Neural cell (in vitro differentiated cells): ENCODE measurements around the gene MMP14. TPM values are rescaled to one million over a fixed set of nuclear protein-coding genes. Genes with fewer than 3 reads are reported as not detected.

ENCODE experiments used
- H2AFZ ChIP-seq: fragments of 200-600, 300-800 bp; sonication (generic), shearing (Covaris generic); 2 replicates; pipeline ENCODE4 v1.6.0; 2014; ENCODE audit warnings: low read depth, mild to moderate bottlenecking, antibody characterized with exemption, low read length, moderate library complexity
- H3F3A ChIP-seq: fragments of 200-600 bp; shearing (Covaris generic); 2 replicates; pipeline ENCODE4 v1.6.1; 2016; ENCODE audit warnings: mild to moderate bottlenecking, moderate library complexity, mixed read lengths, antibody characterized with exemption, low read length; ENCODE audit not compliant: insufficient read depth, poor library complexity, severe bottlenecking
- H3K27ac ChIP-seq: fragments of 200-600, 300-800 bp; sonication (generic), shearing (Covaris generic); 2 replicates; pipeline ENCODE4 v1.5.1; 2014; ENCODE audit warnings: mild to moderate bottlenecking, low read length, moderate library complexity
- H3K27me3 ChIP-seq: fragments of 300-800, 200-600 bp; sonication (generic), shearing (Covaris generic); 2 replicates; pipeline ENCODE4 v1.6.0; 2014; ENCODE audit warnings: mild to moderate bottlenecking, low read depth, low read length, moderate library complexity; ENCODE audit not compliant: insufficient read depth
- H3K36me3 ChIP-seq: fragments of 300-800, 200-600 bp; sonication (generic), shearing (Covaris generic); 2 replicates; pipeline ENCODE4 v1.5.1; 2014; ENCODE audit warnings: mild to moderate bottlenecking, antibody characterized with exemption, low read length, moderate library complexity; ENCODE audit not compliant: insufficient read depth
- H3K4me2 ChIP-seq: fragments of 300-800, 200-600 bp; sonication (generic), shearing (Covaris generic); 2 replicates; pipeline ENCODE4 v1.6.0; 2014; ENCODE audit warnings: mild to moderate bottlenecking, low read length
- H3K4me3 ChIP-seq: fragments of 300-800, 200-600 bp; sonication (generic), shearing (Covaris generic); 2 replicates; pipeline ENCODE4 v1.5.1; 2014; ENCODE audit warnings: mild to moderate bottlenecking, low read length, moderate library complexity
- H3K79me2 ChIP-seq: fragments of 200-600 bp; shearing (Covaris generic); replicated peaks from 2 replicates; pipeline ENCODE4 v1.6.0; 2014; ENCODE audit warnings: mild to moderate bottlenecking, low read length, moderate library complexity; ENCODE audit not compliant: insufficient read depth
- H3K9ac ChIP-seq: fragments of 300-800, 200-600 bp; sonication (generic), shearing (Covaris generic); 2 replicates; pipeline ENCODE4 v1.6.1; 2016; ENCODE audit warnings: mild to moderate bottlenecking, low read length, mixed read lengths
- H3K9me2 ChIP-seq: fragments of 200-600 bp; shearing (Covaris generic); 2 replicates; pipeline ENCODE4 v1.6.1; 2016; ENCODE audit warnings: mild to moderate bottlenecking, low read length, mixed read lengths; ENCODE audit not compliant: insufficient read depth
- H3K9me3 ChIP-seq: fragments of 200-600, 300-800 bp; sonication (generic), shearing (Covaris generic); 2 replicates; pipeline ENCODE4 v1.6.1; 2016; ENCODE audit warnings: mild to moderate bottlenecking, mixed run types, low read length, moderate library complexity, mixed read lengths
- H4K20me1 ChIP-seq: fragments of 200-600 bp; shearing (Covaris generic); 2 replicates; pipeline ENCODE4 v1.6.1; 2016; ENCODE audit warnings: mild to moderate bottlenecking, mixed run types; ENCODE audit not compliant: insufficient read depth
- CTCF ChIP-seq: fragments of 450-650 bp; IDR thresholded peaks from 2 replicates; pipeline ENCODE4 v1.5.1; 2014; ENCODE audit warnings: antibody characterized with exemption, mild to moderate bottlenecking, moderate library complexity; ENCODE audit not compliant: poor library complexity, severe bottlenecking
- EP300 ChIP-seq: fragments of 450-650 bp; conservative IDR thresholded peaks from 2 replicates; pipeline ENCODE4 v1.6.1; 2014; ENCODE audit warnings: antibody characterized with exemption, mild to moderate bottlenecking, moderate library complexity; ENCODE audit not compliant: poor library complexity, severe bottlenecking
- EZH2 ChIP-seq: fragments of 200-600, 300-800 bp; shearing (Covaris generic), sonication (generic); IDR thresholded peaks from 2 replicates; pipeline ENCODE4 v1.6.1; 2014; ENCODE audit warnings: antibody characterized with exemption, low read length, borderline replicate concordance, mild to moderate bottlenecking; ENCODE audit not compliant: insufficient read depth, poor library complexity, severe bottlenecking
- MXI1 ChIP-seq: fragments of 450-650 bp; conservative IDR thresholded peaks from 2 replicates; pipeline ENCODE4 v1.6.1; 2014; ENCODE audit warnings: antibody characterized with exemption, mild to moderate bottlenecking; ENCODE audit not compliant: poor library complexity, severe bottlenecking
- POLR2AphosphoS5 ChIP-seq: IDR thresholded peaks from 2 replicates; pipeline ENCODE4 v1.6.1; 2012
- RAD21 ChIP-seq: fragments of 450-650 bp; conservative IDR thresholded peaks from 2 replicates; pipeline ENCODE4 v1.6.1; 2014; ENCODE audit warnings: antibody characterized with exemption, mild to moderate bottlenecking, moderate library complexity
- REST ChIP-seq: IDR thresholded peaks from 2 replicates; pipeline ENCODE4 v1.6.1; 2012; ENCODE audit warnings: borderline replicate concordance
- SMC3 ChIP-seq: fragments of 450-650 bp; conservative IDR thresholded peaks from 2 replicates; pipeline ENCODE4 v1.6.1; 2014; ENCODE audit warnings: antibody characterized with exemption, mild to moderate bottlenecking, moderate library complexity; ENCODE audit not compliant: poor library complexity
- TAF1 ChIP-seq: IDR thresholded peaks from 2 replicates; pipeline ENCODE4 v1.6.1; 2012; ENCODE audit warnings: low read depth
- polyA plus RNA-seq: library from polyadenylated mRNA; depleted of rRNA; stranded (reverse); fragments of >200 nt; gene quantifications from 2 replicates; pipeline ENCODE4 v1.2.3, GENCODE V29; 2014

Gene MMP14
- polyA plus RNA-seq, 1 donor from 2014 or later = 1.5 TPM

- H2AFZ ChIP-seq = no peak overlapping the region
- no peaks in the 10 kb centered on the region for H3F3A ChIP-seq
- H3K36me3 ChIP-seq = no peaks in the 10 kb centered on the region
- no peaks in the 10 kb centered on the region for H4K20me1 ChIP-seq
- no peak overlapping the region for H3K4me2 ChIP-seq
- H3K27me3 ChIP-seq = peaks cover 6% of the 10 kb centered on the region
- H3K4me3 ChIP-seq = no peak overlapping the region
- H3K9me3 ChIP-seq = no peaks in the 10 kb centered on the region
- no peak overlapping the region for H3K9ac ChIP-seq
- no peaks in the 10 kb centered on the region for H3K9me2 ChIP-seq
- no peak overlapping the region for H3K27ac ChIP-seq
- no peaks in the 10 kb centered on the region for H3K79me2 ChIP-seq
- TF ChIP-seq EZH2 = no peak
- TF ChIP-seq RAD21 = no peak
- TF ChIP-seq EP300 = no peak
- TF ChIP-seq POLR2AphosphoS5 = no peak
- no peak for TF ChIP-seq TAF1
- TF ChIP-seq SMC3 = no peak
- no peak for TF ChIP-seq REST
- TF ChIP-seq MXI1 = no peak
Measured at GRCh38 chr14:22843123-22843925, 6.9 kb downstream of the MMP14 start.

GRCh38 chr14:22844221-22845102 lies 8.1 kb downstream of the MMP14 start:
- Histone ChIP-seq H3K4me2 (no peak overlapping the region), H4K20me1 (no peaks in the 10 kb centered on the region), H3K27me3 (no peaks in the 10 kb centered on the region), H3K9me2 (no peaks in the 10 kb centered on the region), H3K4me3 (no peak overlapping the region), H3K9ac (no peak overlapping the region), H3F3A (no peaks in the 10 kb centered on the region), H3K36me3 (no peaks in the 10 kb centered on the region), H3K27ac (no peak overlapping the region), H2AFZ (no peak overlapping the region), H3K79me2 (no peaks in the 10 kb centered on the region), H3K9me3 (no peaks in the 10 kb centered on the region)
- TF ChIP-seq EZH2 (no peak), CTCF (no peak), SMC3 (no peak), MXI1 (no peak), RAD21 (no peak), EP300 (no peak)
